ENCODE data around the gene OSMR.

DNA sequence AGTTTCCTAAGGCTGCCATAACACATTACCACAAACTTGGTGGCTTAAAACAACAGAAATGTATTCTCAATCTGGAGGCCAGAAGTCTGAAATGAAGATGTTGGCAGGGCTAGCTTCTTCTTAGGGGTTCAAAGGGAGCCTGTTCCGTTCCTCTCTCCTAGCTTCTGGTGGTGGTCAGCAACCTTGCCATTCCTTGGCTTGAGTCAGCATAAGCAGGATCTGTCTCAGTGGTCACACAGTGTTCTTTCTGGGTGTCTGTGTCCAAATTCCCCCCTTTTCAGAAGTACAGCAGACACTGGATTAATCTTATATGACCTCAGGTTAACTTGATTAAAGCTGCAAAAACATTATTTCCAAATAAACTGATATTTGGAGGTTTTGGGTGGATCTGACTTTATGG, 2.1 kb upstream of the OSMR start:
- TF ChIP-seq, protein P1, sequence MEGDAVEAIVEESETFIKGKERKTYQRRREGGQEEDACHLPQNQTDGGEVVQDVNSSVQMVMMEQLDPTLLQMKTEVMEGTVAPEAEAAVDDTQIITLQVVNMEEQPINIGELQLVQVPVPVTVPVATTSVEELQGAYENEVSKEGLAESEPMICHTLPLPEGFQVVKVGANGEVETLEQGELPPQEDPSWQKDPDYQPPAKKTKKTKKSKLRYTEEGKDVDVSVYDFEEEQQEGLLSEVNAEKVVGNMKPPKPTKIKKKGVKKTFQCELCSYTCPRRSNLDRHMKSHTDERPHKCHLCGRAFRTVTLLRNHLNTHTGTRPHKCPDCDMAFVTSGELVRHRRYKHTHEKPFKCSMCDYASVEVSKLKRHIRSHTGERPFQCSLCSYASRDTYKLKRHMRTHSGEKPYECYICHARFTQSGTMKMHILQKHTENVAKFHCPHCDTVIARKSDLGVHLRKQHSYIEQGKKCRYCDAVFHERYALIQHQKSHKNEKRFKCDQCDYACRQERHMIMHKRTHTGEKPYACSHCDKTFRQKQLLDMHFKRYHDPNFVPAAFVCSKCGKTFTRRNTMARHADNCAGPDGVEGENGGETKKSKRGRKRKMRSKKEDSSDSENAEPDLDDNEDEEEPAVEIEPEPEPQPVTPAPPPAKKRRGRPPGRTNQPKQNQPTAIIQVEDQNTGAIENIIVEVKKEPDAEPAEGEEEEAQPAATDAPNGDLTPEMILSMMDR (IDR thresholded peaks at IDR 0.05): no peak
- no peak for TF ChIP-seq EZH2 (IDR thresholded peaks at IDR 0.05; ENCODE audit: borderline replicate concordance, insufficient read depth, low read depth, low read length, poor library complexity, severe bottlenecking)
